Glutamatergic neuron (in vitro differentiated cells): ENCODE data around the gene IWS1. TPM values are rescaled to one million over a fixed set of nuclear protein-coding genes. Genes with fewer than 3 reads are reported as not detected.

ENCODE experiments used
- DNase-seq: peaks from one replicate; pipeline ENCODE4 v3.0.0; 2022
- H3K27ac Mint-ChIP-seq: one replicate; pipeline ENCODE4 v1.8.0; 2020; ENCODE audit warnings: mild to moderate bottlenecking, mixed read lengths, inconsistent platforms; ENCODE audit not compliant: unreplicated experiment
- H3K27me3 Mint-ChIP-seq: one replicate; pipeline ENCODE4 v1.8.0; 2020; ENCODE audit warnings: mild to moderate bottlenecking, moderate library complexity, mixed read lengths, inconsistent platforms; ENCODE audit not compliant: unreplicated experiment
- H3K36me3 Mint-ChIP-seq: one replicate; pipeline ENCODE4 v1.8.0; 2020; ENCODE audit warnings: mild to moderate bottlenecking, mixed read lengths, inconsistent platforms; ENCODE audit not compliant: unreplicated experiment
- H3K4me1 Mint-ChIP-seq: one replicate; pipeline ENCODE4 v1.8.0; 2020; ENCODE audit warnings: mild to moderate bottlenecking, low read depth, mixed read lengths, inconsistent platforms; ENCODE audit not compliant: unreplicated experiment
- H3K4me3 Mint-ChIP-seq: one replicate; pipeline ENCODE4 v1.8.0; 2020; ENCODE audit warnings: mild to moderate bottlenecking, mixed read lengths, inconsistent platforms; ENCODE audit not compliant: unreplicated experiment
- H3K9me3 Mint-ChIP-seq: one replicate; pipeline ENCODE4 v1.8.0; 2020; ENCODE audit warnings: mild to moderate bottlenecking, moderate library complexity, mixed read lengths, inconsistent platforms; ENCODE audit not compliant: unreplicated experiment
- total RNA-seq: library from RNA; stranded (reverse); fragmentation: NEBNext Ultra II Directional; extraction: Animal tissue kit (Norgen Biotek cat#: 25700); gene quantifications from one replicate; pipeline ENCODE4 v1.2.1, GENCODE V29; 2021; ENCODE audit not compliant: unreplicated experiment
- TF ChIP-seq, protein P1 (sequence below): fragments of 200-600 bp; sonication (generic); IDR thresholded peaks from one replicate; pipeline ENCODE4 v1.5.0; 2021; ENCODE audit not compliant: partially characterized antibody, unreplicated experiment

IWS1 gene
- total RNA-seq, 1 donor from 2014 or later: 46.1 TPM

DNA sequence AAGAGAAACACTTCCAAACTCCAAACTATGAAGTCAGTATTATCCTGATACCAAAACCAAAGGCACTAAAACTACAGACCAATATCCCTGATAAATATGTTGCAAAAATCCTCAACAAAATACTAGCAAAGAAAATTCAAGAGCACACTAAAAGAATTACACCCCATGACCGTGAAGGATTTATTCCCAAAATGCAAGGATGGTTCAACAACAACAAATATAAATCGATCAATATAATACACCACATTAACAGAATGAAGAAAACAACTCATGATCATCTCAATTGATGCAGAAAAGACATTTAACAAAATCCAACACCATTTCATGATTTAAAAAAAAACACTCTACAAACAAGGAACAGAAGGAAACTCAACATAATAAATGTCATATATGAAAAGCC lies 50.5 kb downstream of the IWS1 start:
- TF ChIP-seq, protein P1, sequence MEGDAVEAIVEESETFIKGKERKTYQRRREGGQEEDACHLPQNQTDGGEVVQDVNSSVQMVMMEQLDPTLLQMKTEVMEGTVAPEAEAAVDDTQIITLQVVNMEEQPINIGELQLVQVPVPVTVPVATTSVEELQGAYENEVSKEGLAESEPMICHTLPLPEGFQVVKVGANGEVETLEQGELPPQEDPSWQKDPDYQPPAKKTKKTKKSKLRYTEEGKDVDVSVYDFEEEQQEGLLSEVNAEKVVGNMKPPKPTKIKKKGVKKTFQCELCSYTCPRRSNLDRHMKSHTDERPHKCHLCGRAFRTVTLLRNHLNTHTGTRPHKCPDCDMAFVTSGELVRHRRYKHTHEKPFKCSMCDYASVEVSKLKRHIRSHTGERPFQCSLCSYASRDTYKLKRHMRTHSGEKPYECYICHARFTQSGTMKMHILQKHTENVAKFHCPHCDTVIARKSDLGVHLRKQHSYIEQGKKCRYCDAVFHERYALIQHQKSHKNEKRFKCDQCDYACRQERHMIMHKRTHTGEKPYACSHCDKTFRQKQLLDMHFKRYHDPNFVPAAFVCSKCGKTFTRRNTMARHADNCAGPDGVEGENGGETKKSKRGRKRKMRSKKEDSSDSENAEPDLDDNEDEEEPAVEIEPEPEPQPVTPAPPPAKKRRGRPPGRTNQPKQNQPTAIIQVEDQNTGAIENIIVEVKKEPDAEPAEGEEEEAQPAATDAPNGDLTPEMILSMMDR: no peak
- no peaks in the 10 kb centered on the region for H3K27me3 Mint-ChIP-seq

DNA sequence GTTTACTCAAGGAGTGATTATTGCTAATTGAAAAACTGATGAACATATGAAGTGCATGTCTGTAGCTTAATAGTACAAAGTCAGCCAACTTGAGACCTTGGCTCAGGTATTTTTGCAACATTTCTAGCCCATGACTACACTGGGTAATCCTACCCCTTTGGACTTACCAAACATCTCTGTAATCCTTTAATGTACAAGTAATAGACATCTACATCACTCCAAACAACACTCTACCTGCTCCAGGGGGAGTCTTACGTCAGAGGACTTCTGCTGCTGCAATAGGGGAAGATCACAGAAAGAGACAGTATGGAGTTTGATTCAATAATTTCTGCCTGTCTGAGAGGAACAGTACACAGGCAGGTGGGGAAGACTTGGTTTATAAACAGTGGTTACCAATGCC lies 54.0 kb downstream of the IWS1 start:
- H3K9me3 Mint-ChIP-seq: peaks cover 5% of the 10 kb centered on the region
- TF ChIP-seq, protein P1: no peak
- H3K36me3 Mint-ChIP-seq: peaks cover 10% of the 10 kb centered on the region
- peaks cover 2% of the 10 kb centered on the region for H3K4me1 Mint-ChIP-seq
- no peak for DNase-seq
- peaks cover 2% of the 10 kb centered on the region for H3K27me3 Mint-ChIP-seq
- no peak overlapping the region for H3K27ac Mint-ChIP-seq
- H3K4me3 Mint-ChIP-seq: no peak overlapping the region

More for the DNA sequence above, 50.5 kb downstream of the IWS1 start:
- no peak for DNase-seq
- H3K4me3 Mint-ChIP-seq: no peak overlapping the region
- H3K9me3 Mint-ChIP-seq: peaks cover 2% of the 10 kb centered on the region
- H3K4me1 Mint-ChIP-seq: peaks cover 2% of the 10 kb centered on the region
- no peak overlapping the region for H3K27ac Mint-ChIP-seq
- H3K36me3 Mint-ChIP-seq: peaks cover 6% of the 10 kb centered on the region

- Mint-ChIP-seq H3K27ac (no peak overlapping the region), H3K4me3 (no peak overlapping the region), H3K36me3 (peaks cover 10% of the 10 kb centered on the region), H3K27me3 (peaks cover 2% of the 10 kb centered on the region), H3K9me3 (peaks cover 5% of the 10 kb centered on the region), H3K4me1 (peaks cover 2% of the 10 kb centered on the region)
- TF ChIP-seq, protein P1: no peak
- no peak for DNase-seq
These were observed 54.9 kb downstream of the IWS1 start for GRCh38 chr2:127471286-127471988.

DNA sequence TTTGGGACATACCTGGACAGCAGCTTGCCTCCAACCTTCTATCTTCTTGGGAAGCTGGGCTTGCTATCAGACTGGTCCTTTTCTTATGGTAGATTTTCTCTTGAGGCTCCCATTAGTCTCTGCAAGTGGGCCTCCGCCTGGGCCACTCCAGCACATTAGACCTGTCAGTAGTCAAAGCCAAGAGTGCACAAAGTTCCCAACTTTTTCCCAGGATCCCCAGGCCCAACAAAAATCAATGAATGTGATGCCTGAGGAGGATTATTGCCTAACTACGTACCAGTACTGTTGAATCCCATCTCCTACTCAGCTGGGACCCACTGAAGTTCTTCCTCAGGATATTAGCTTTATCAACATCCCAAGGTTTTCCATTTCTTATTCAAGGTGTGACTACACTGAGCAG lies 56.3 kb downstream of the IWS1 start:
- Mint-ChIP-seq H3K4me3 (no peak overlapping the region), H3K27ac (no peak overlapping the region), H3K36me3 (peaks cover 4% of the 10 kb centered on the region), H3K4me1 (peaks cover 2% of the 10 kb centered on the region), H3K9me3 (peaks cover 5% of the 10 kb centered on the region), H3K27me3 (peaks cover 2% of the 10 kb centered on the region)
- TF ChIP-seq, protein P1: no peak
- no peak for DNase-seq

- H3K27ac Mint-ChIP-seq: no peak overlapping the region
- peaks cover 4% of the 10 kb centered on the region for H3K27me3 Mint-ChIP-seq
- TF ChIP-seq, protein P1: no peak
- H3K4me1 Mint-ChIP-seq: no peaks in the 10 kb centered on the region
- H3K4me3 Mint-ChIP-seq: no peak overlapping the region
- peaks cover 4% of the 10 kb centered on the region for H3K36me3 Mint-ChIP-seq
- DNase-seq: no peak
- H3K9me3 Mint-ChIP-seq: peaks cover 5% of the 10 kb centered on the region
These were observed 57.2 kb downstream of the IWS1 start for GRCh38 chr2:127469051-127469450.
